IPS-15b (cell line): ENCODE results near the gene FARP1.

Experiments used
- H3K27me3 ChIP-seq: one replicate; pipeline ENCODE4 v1.6.1; 2013; ENCODE audit warnings: low read length; ENCODE audit not compliant: control insufficient read depth, insufficient read depth
- H3K36me3 ChIP-seq: one replicate; pipeline ENCODE4 v1.6.1; 2013; ENCODE audit warnings: low read length; ENCODE audit not compliant: control insufficient read depth, insufficient read depth
- H3K4me1 ChIP-seq: one replicate; pipeline ENCODE4 v1.6.1; 2013; ENCODE audit warnings: mild to moderate bottlenecking, low read length; ENCODE audit not compliant: control insufficient read depth, insufficient read depth
- H3K4me3 ChIP-seq: one replicate; pipeline ENCODE4 v1.5.1; 2013; ENCODE audit warnings: low read depth, low read length
- H3K9ac ChIP-seq: one replicate; pipeline ENCODE4 v1.6.1; 2013; ENCODE audit warnings: low read depth, mild to moderate bottlenecking, low read length
- H3K9me3 ChIP-seq: one replicate; pipeline ENCODE4 v1.6.1; 2013; ENCODE audit warnings: mild to moderate bottlenecking, low read length; ENCODE audit not compliant: control insufficient read depth, insufficient read depth

Gene FARP1

GRCh38 chr13:98195054-98195791, 52.3 kb downstream of the FARP1 start:
- no peaks in the 10 kb centered on the region for H3K27me3 ChIP-seq
- H3K9ac ChIP-seq, result no peak overlapping the region
- H3K4me1 ChIP-seq, result peaks cover 13% of the 10 kb centered on the region
- no peaks in the 10 kb centered on the region for H3K36me3 ChIP-seq
- H3K4me3 ChIP-seq, result no peak overlapping the region
- H3K9me3 ChIP-seq, result no peaks in the 10 kb centered on the region

- no peaks in the 10 kb centered on the region for H3K9me3 ChIP-seq
- no peaks in the 10 kb centered on the region for H3K36me3 ChIP-seq
- no peak overlapping the region for H3K4me3 ChIP-seq
- H3K27me3 ChIP-seq, result no peaks in the 10 kb centered on the region
- peaks cover 30% of the 10 kb centered on the region for H3K4me1 ChIP-seq
- no peak overlapping the region for H3K9ac ChIP-seq
Measured at GRCh38 chr13:98198683-98199082, 55.8 kb downstream of the FARP1 start.

GRCh38 chr13:98199480-98199879, 56.6 kb downstream of the FARP1 start:
- H3K9ac ChIP-seq, result peak overlapping the region; percentile 18
- no peaks in the 10 kb centered on the region for H3K27me3 ChIP-seq
- no peak overlapping the region for H3K4me3 ChIP-seq
- peaks cover 30% of the 10 kb centered on the region for H3K4me1 ChIP-seq
- H3K36me3 ChIP-seq, result no peaks in the 10 kb centered on the region
- no peaks in the 10 kb centered on the region for H3K9me3 ChIP-seq

- Histone ChIP-seq H3K36me3 (no peaks in the 10 kb centered on the region), H3K27me3 (no peaks in the 10 kb centered on the region), H3K4me1 (peaks cover 30% of the 10 kb centered on the region), H3K4me3 (peak overlapping the region; percentile 28), H3K9me3 (no peaks in the 10 kb centered on the region), H3K9ac (peak overlapping the region; percentile 61)
Measured at GRCh38 chr13:98200211-98200878, 57.5 kb downstream of the FARP1 start.

DNA sequence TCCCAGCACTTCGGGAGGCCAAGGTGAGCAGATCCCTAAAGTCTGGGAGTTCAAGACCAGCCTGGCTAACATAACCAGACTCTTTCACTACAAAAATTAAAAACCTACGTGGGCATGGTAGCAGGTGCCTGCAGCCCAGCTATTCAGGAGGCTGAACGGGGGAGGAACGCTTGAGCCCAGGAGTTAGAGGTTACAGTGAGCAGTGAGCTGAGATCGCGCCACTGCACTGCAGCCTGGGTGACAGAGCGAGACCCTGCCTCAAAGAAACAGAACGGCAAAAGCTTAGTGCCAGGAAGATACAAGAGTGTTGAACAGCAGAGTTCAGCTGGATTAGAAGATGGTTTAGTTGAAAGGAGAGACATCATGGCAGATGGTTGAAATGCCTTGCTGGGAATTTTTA, 58.3 kb downstream of the FARP1 start:
- Histone ChIP-seq H3K9ac (peak overlapping the region; percentile 49), H3K9me3 (no peaks in the 10 kb centered on the region), H3K4me3 (no peak overlapping the region), H3K36me3 (no peaks in the 10 kb centered on the region), H3K27me3 (no peaks in the 10 kb centered on the region), H3K4me1 (peaks cover 30% of the 10 kb centered on the region)

DNA sequence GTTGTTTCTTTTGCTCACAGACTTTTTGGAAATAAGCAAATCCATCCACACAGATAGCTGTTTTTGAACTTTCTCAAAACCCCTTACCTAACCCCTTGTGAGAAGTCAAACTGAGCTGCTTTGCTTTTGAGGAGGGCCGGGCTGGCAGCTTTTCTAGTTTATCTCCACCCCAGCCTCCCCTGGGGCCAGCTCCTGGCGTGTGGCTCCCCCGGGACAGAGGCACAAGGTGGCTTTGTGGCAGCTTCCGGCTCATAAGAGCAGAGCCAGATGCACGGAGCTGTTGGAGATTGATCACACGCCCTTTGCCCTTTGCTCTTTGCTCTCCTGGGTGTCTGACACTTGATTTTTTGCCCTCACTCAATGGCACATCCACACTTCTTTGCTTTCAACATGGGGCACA, 59.1 kb downstream of the FARP1 start:
- peaks cover 30% of the 10 kb centered on the region for H3K4me1 ChIP-seq
- H3K4me3 ChIP-seq, result no peak overlapping the region
- H3K36me3 ChIP-seq, result no peaks in the 10 kb centered on the region
- no peaks in the 10 kb centered on the region for H3K9me3 ChIP-seq
- H3K9ac ChIP-seq, result peak overlapping the region; percentile 5
- no peaks in the 10 kb centered on the region for H3K27me3 ChIP-seq

DNA sequence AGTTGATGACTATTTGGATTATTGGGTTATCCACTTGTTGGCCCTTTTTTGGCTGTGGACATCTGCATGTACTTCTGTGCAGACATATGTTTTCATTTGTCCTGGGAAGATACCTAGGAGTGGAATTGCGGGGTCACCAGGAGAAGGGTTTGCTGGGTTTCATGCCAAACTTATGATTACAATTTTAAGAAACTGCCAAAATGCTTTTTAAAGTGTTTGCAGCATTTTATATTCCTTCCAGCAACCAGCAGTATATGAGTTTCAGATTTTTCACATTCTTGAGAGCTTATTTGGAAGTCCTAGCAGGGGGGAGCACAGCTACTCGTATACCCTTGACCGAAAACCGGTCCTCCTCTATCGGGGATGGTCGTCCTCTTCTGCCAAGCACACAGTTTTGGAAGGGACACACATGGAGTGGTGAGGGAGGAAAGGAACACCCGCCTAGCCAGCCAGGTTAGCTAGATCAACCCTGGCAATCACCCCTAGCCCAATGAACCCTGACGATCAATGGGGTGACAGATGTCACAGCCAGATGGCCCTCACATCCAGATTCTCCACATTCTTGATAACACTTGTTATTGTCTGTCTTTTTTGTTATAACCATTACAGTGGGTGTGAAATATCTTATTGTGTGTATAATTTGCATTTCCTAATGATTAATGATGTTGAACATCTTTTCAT, 60.9 kb downstream of the FARP1 start:
- Histone ChIP-seq H3K4me3 (no peak overlapping the region), H3K9ac (no peak overlapping the region), H3K9me3 (no peaks in the 10 kb centered on the region)

DNA sequence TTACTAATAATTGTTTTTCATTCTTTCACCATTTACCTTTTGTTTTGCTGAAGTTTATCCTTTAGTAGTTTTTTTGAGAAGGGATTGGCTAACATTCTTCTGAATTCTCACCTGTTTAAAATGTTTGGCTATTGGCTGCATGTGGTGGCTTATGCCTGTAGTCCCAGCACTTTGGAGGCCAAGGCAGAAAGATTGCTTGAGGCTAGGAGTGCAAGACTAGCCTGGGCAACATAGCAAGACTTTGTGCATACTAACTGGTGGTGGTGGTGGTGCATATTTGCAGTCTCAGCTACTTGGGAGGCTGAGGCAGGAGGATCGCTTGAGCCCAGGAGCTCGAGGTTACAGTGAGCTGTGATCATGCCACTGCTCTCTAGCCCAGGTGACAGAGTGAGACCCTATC, 61.7 kb downstream of the FARP1 start:
- no peak overlapping the region for H3K9ac ChIP-seq
- H3K27me3 ChIP-seq, result no peaks in the 10 kb centered on the region
- H3K36me3 ChIP-seq, result no peaks in the 10 kb centered on the region
- no peaks in the 10 kb centered on the region for H3K9me3 ChIP-seq
- peaks cover 23% of the 10 kb centered on the region for H3K4me1 ChIP-seq
- no peak overlapping the region for H3K4me3 ChIP-seq

More for the DNA sequence above, 60.9 kb downstream of the FARP1 start:
- no peaks in the 10 kb centered on the region for H3K27me3 ChIP-seq
- H3K4me1 ChIP-seq, result peaks cover 30% of the 10 kb centered on the region
- H3K36me3 ChIP-seq, result no peaks in the 10 kb centered on the region

- Histone ChIP-seq H3K9ac (no peak overlapping the region), H3K27me3 (no peaks in the 10 kb centered on the region), H3K4me1 (peaks cover 2% of the 10 kb centered on the region), H3K9me3 (no peaks in the 10 kb centered on the region), H3K36me3 (no peaks in the 10 kb centered on the region), H3K4me3 (no peak overlapping the region)
Measured at GRCh38 chr13:98206946-98207345, 64.1 kb downstream of the FARP1 start.

GRCh38 chr13:98207416-98207815, 64.5 kb downstream of the FARP1 start:
- Histone ChIP-seq H3K9ac (no peak overlapping the region), H3K4me3 (no peak overlapping the region), H3K9me3 (no peaks in the 10 kb centered on the region), H3K27me3 (no peaks in the 10 kb centered on the region), H3K4me1 (no peaks in the 10 kb centered on the region), H3K36me3 (no peaks in the 10 kb centered on the region)

- no peaks in the 10 kb centered on the region for H3K9me3 ChIP-seq
- H3K4me1 ChIP-seq, result no peaks in the 10 kb centered on the region
- H3K4me3 ChIP-seq, result no peak overlapping the region
- peaks cover 2% of the 10 kb centered on the region for H3K36me3 ChIP-seq
- no peak overlapping the region for H3K9ac ChIP-seq
- H3K27me3 ChIP-seq, result no peaks in the 10 kb centered on the region
Measured at GRCh38 chr13:98208606-98209005, 65.7 kb downstream of the FARP1 start.

DNA sequence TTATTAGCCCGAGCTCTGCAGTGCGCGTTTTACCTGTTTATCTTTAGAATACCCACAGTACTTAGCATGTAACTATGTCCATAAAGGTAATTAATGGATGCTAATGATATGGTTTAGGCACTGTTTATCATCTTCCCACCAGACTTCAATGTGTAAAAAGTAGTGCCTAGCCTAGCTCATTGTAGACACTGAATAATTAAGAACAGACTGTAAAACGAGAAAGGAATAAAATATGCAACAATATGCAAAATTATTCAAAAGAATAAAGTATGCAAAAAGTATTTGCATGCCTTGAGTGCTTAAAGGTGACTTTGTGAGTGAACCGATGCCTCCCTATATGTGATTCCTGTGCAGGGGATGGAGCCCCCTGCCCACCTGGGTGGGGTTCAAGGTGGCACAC, 69.9 kb downstream of the FARP1 start:
- Histone ChIP-seq H3K36me3 (peaks cover 6% of the 10 kb centered on the region), H3K4me3 (no peak overlapping the region), H3K9ac (no peak overlapping the region), H3K9me3 (no peaks in the 10 kb centered on the region), H3K4me1 (no peaks in the 10 kb centered on the region), H3K27me3 (no peaks in the 10 kb centered on the region)
